HG02938 (cell line): ENCODE data around the gene SYT7.

Experiments
- ATAC-seq: cut with Tn5 transposase; IDR thresholded peaks from one replicate; pipeline ENCODE4 v1.9.1; 2021; ENCODE audit warnings: mild to moderate bottlenecking, moderate library complexity; ENCODE audit not compliant: unreplicated experiment

The SYT7 gene

GRCh38 chr11:61586792-61587430, 6.0 kb upstream of the SYT7 start:
- ATAC-seq, result no peak

- ATAC-seq, result no peak
Observed at GRCh38 chr11:61585115-61585514, 4.2 kb upstream of the SYT7 start.

GRCh38 chr11:61581931-61582330, 1.1 kb upstream of the SYT7 start:
- ATAC-seq, result no peak

- no peak for ATAC-seq
Observed at GRCh38 chr11:61580271-61580888, 496 bp downstream of the SYT7 start.

- no peak for ATAC-seq
Observed at GRCh38 chr11:61579676-61580270, 1.1 kb downstream of the SYT7 start.

- ATAC-seq, result no peak
Observed at GRCh38 chr11:61578819-61579675, 1.8 kb downstream of the SYT7 start.

- ATAC-seq, result no peak
Observed at GRCh38 chr11:61577383-61578118, 3.3 kb downstream of the SYT7 start.

GRCh38 chr11:61575886-61576861, 4.7 kb downstream of the SYT7 start:
- ATAC-seq, result no peak

- ATAC-seq, result no peak
Observed at GRCh38 chr11:61574611-61575010, 6.3 kb downstream of the SYT7 start.

- ATAC-seq, result no peak
Observed at GRCh38 chr11:61572913-61573312, 8.0 kb downstream of the SYT7 start.

- no peak for ATAC-seq
Observed at GRCh38 chr11:61571869-61572268, 9.0 kb downstream of the SYT7 start.

- ATAC-seq, result no peak
Observed at GRCh38 chr11:61571337-61571736, 9.5 kb downstream of the SYT7 start.

GRCh38 chr11:61569701-61570100, 11.2 kb downstream of the SYT7 start:
- ATAC-seq, result no peak

- no peak for ATAC-seq
Observed at GRCh38 chr11:61569018-61569417, 11.9 kb downstream of the SYT7 start.

GRCh38 chr11:61567286-61568061, 13.4 kb downstream of the SYT7 start:
- ATAC-seq, result no peak

- no peak for ATAC-seq
Observed at GRCh38 chr11:61564936-61565696, 15.8 kb downstream of the SYT7 start.

GRCh38 chr11:61560751-61561150, 20.1 kb downstream of the SYT7 start:
- ATAC-seq, result no peak

- no peak for ATAC-seq
Observed at GRCh38 chr11:61556621-61557020, 24.3 kb downstream of the SYT7 start.
